HuH-7.5 (cell line): ENCODE data around the gene LZTFL1.
"Not testable (repeated sequence)": the region's sequence is repeated elsewhere in the genome, so short reads cannot be mapped to it uniquely, and the experiment has no call there.

Experiments
- DNase-seq: peaks from one replicate; pipeline ENCODE4 v3.0.0; 2011; ENCODE audit warnings: low spot score

The LZTFL1 gene

GRCh38 chr3:45864760-45865519 lies 23.0 kb upstream of the LZTFL1 start:
- DNase-seq: no peak

- no peak for DNase-seq
Observed at GRCh38 chr3:45861043-45861719, 19.3 kb upstream of the LZTFL1 start.

- DNase-seq: no peak
Observed at GRCh38 chr3:45860481-45860880, 18.6 kb upstream of the LZTFL1 start.

- no peak for DNase-seq
Observed at GRCh38 chr3:45858809-45859543, 17.1 kb upstream of the LZTFL1 start.

DNA sequence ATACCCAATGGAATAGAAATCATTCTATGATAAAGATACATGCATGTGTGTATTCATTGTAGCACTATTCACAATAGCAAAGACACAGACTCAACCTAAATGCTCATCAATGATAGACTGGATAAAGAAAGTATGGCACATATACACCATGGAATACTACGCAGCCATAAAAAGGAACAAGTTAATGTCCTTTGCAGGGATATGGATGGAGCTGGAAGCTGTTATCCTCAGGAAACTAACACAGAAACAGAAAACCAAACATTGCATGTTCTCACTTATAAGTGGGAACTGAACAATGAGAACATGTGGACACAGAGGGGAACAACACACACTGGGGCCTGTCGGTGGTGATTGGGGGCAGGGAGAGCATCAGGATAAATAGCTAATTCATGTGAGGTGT lies 15.1 kb upstream of the LZTFL1 start:
- not testable (repeated sequence) for DNase-seq

GRCh38 chr3:45856323-45856722 lies 14.4 kb upstream of the LZTFL1 start:
- not testable (repeated sequence) for DNase-seq

- DNase-seq: no peak
Observed at GRCh38 chr3:45852828-45853227, 10.9 kb upstream of the LZTFL1 start.

DNA sequence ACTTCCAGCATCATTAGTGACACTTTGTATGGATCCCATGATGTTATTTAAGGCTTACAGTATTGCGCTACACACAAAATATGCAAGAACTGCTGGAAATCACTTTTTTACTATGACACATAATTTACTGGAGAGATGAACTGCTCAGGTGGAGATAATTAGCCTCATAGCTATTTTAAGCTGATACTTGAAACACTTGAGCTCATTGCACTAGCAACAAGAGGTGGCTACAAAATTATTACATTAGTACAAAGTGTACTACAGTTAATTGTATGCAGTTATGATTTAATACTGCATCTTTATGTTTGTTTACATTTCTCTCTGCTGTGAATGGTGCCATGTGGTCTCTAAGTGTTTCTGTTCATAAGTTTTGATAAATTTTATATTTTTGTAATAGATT lies 6.5 kb upstream of the LZTFL1 start:
- no peak for DNase-seq

DNA sequence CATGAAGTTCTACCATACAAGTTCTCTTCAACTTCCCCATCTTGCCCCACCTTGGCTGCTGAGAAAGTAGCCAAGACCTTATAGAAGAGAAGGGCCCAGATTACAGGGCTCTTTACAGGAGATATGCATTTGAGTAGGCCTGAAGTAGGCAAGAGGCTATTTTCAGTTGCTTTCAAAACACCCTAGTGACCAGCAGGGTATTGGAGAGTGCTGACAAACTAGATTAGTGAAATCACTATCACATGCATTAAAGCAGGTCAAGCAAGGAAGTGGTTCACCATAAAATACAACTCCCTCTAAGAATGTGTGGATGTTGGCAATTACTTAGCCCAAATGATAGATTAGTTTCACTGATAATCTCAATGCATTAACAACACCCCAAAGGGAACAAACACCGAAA lies 2.7 kb upstream of the LZTFL1 start:
- DNase-seq: no peak

DNA sequence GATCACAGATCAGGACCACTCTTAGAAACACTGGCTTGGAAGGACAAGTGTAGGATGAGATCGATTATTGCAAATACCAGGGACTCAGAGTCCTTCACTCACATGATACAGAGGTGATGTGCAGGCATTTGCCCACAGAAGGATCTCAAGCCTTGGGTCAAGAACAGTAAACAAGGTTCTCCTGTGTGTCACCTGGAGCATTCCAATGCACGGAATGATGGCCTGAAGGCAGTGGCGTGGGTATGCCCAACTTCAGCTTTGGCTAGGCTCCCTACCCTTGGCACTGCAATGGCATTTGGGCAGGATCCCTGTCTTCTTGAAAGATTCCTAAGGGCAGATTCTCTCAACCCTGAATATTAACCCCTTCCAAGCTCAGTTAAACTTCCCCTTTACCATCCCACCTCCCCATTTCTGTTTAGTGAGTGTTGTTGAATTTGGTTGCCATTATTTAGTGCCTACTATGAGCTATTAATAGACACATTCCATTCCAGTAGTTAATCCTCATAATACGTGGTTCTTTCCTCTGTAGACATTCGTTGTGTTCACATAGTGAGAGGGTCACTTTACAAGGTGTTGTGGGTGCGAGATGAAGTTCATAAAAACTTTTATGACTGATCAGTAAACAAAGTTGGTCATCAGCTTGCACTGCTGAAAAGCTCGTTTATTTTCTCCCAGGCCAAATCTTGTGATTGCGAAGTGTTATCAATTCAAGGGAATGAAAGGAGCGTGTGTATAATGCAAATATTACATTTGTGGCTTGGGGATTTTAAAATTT lies 1.1 kb upstream of the LZTFL1 start:
- DNase-seq: no peak

- no peak for DNase-seq
Observed at GRCh38 chr3:45841420-45841756, 531 bp downstream of the LZTFL1 start.

DNA sequence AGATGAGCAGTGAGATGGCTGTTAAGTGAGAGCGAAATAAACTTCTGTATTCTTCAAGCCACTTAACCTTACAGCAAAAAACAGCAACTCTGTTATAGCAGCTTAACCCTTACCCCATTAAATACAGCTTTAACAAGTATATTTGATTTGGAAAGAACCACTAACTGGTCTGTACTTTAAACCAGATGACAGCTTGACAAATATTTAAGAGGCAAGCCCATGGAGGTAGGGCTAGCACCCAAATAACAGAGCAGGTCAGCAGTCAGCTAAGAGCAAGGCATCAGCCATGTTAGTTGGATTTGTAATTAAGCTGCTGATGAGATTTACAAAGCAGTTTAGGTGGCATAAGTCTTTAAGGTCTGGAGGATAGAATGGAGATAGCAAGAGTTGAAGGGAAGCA lies 3.5 kb downstream of the LZTFL1 start:
- DNase-seq: no peak

DNA sequence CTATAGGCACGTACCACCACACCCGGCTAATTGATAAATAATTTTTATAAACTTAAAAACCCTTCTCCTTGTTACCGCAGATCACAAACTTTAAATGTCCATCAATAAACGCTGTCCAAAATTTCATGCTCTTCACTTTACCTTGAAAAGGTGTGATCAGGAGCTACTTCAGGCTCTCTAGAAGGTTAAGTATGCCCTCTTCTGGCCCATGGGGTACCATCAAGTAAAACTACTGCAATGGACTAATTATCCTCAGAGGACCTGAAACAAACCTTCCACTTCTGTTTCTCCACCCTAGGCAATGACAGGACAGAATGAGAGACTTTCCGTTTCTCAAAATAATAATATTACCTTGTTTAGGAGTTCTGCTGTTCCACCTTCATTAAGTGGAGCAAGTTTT lies 9.2 kb downstream of the LZTFL1 start:
- no peak for DNase-seq

DNA sequence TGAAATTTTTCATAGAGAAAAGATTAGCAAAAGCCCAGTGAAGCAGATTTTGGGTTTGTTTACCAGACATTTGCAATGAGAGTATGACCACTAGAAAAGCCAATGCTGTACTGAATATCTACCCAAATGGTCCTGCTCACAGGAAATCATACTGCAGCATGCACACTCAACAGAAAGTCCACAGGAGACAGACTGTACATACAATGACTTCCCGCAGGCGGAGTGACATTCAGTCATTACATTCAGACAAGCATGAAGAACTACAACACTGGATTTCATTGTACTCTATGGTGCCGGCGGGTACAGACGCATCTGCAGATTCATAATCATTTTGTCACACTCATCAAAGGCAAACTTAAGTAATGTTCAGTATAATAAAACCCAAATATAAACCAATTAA lies 11.8 kb downstream of the LZTFL1 start:
- DNase-seq: no peak

DNA sequence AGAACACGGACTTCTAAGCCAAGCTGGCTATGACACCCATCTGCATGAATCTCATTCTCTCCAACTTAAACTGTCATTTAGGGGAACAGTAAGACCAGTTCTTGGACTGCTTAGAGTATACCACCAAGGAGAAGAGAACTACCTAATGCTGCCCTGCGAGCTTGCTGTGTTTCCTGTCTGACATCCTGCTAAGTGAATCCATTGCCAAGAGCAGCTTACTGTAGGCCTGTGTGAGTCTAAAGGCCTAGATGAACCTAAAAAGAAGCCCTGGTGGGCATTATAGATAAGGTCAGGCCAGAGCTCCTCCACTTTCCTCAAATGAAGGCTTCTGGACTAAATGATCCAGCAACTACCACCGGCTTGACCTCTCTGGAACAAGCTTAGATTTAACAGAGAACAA lies 15.0 kb downstream of the LZTFL1 start:
- no peak for DNase-seq

DNA sequence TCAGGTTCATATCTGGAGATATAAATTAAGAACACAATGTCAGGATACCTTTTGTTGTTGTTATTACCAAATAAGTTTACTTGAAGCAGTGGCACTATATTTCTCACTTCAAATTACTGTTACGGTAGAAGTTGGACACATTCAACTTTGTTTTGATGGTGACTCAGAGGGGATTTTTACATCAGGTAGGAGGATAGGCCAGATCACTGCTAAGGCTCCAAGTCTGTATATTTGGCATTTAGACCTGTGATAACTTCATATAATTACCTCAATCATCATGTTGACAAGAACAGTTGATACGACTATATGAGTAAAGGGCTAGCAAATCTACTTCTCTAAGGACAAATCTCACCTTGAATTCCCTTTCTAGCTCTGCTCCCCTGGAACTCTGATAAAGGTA lies 15.6 kb downstream of the LZTFL1 start:
- no peak for DNase-seq

DNA sequence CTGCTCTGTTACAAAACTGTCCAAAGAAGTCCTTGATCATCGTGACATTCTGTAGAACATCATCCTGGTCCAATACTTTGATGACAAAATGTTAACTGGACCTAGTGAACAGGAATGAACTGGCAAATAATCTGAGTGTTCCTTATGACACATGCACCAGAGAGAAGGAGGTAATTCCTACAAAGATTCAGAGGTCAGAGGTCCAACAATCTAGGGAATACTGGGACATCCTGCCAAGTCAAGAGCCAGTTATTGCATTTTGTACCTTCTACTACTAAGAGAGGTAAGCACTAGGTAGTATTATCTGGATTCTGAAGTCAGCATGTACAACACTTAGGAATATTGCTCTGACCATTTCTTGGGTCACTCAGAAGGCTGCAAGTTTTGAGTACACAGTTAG lies 20.8 kb downstream of the LZTFL1 start:
- no peak for DNase-seq

GRCh38 chr3:45819543-45819942 lies 22.4 kb downstream of the LZTFL1 start:
- DNase-seq: no peak

- DNase-seq: no peak
Observed at GRCh38 chr3:45817831-45818522, 23.9 kb downstream of the LZTFL1 start.

- DNase-seq: no peak
Observed at GRCh38 chr3:45816544-45816943, 25.4 kb downstream of the LZTFL1 start.

DNA sequence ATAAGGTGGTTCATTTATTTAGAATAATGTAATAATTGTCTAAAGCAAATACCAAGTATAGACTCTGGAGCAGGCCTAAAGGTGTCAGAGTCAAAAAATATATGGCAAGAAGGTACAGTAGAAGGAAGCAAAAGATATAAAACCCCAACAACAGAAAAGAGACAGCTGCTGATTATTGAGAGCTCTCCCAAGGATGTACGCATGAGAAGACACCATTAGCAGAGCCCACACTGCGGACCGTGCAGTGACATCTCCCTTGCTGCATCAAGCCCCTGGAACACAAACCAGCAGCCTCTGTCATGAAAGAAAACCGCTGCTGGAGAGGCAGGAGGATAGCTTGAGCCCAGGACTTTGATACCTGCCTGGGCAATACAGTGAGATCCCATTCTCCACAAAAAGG lies 27.6 kb downstream of the LZTFL1 start:
- DNase-seq: no peak
